GM18907 (cell line): Measurements from ENCODE around the gene NEMF.
"Not testable (repeated sequence)": the region's sequence is repeated elsewhere in the genome, so short reads cannot be mapped to it uniquely, and the experiment has no call there.

ENCODE experiments used
- ATAC-seq: cut with Tn5 transposase; IDR thresholded peaks from one replicate; pipeline ENCODE4 v1.9.1; 2021; ENCODE audit warnings: mild to moderate bottlenecking, moderate library complexity; ENCODE audit not compliant: unreplicated experiment

The NEMF gene

DNA sequence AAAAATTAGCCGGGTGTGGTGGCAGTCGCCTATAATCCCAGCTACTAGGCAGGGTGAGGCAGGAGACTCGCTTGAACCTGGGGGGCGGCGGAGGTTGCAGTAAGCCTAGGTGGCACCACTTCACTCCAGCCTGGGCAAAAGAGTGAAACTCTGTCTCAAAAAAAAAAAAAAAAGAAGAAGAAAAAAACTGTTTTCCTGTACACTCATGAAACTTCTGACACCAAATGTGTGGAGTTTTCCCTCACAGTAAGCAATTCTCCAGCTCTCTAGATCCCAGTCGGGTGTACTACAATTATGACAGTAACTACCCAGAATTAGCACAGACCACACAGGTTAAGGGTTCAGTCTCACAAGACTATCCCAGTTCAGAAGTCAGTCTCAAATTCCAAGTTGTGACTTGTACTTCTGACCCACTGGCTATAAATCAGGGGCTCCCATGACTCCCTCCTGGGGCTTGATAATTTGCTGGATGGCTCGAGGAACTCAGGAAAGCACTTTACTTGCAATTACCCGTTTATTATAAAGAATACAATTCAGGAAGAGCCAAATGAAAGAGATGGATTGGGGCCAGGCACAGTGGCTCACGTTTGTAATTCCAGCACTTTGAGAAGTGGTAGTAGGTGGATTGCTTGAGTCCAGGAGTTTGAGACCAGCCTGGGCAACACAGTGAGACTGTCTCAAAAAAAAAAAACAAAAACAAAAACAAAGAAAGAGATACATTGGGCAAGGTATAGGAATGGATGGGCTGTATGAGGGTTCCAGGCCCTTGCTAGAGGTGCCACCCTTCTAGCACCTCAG is 27.9 kb upstream of the NEMF start:
- ATAC-seq: no peak

DNA sequence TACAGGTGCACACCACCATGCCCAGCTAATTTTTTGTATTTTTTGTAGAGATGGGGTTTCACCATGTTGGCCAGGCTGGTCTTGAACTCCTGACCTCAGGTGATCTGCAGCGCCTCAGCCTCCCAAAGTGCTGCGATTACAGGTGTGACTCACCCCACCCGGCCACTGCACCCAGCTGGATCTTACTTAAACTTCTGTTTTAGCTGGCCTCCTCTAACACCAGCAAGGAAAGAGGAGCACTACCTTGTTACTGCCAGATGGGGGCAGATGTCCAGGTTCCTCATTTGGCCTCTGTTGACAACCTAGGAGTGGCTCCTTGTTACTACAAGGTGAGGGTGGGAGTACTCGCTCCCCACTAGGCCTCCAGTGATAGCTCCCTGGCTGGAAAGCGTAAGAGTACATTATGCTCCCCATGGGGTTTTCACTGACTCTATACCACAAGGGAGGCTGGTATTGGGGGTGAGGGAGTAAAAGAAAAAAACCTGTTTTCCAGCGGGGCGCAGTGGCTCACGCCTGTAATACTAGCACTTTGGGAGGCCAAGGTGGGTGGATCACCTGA is 27.1 kb upstream of the NEMF start:
- ATAC-seq: peak; percentile 85

DNA sequence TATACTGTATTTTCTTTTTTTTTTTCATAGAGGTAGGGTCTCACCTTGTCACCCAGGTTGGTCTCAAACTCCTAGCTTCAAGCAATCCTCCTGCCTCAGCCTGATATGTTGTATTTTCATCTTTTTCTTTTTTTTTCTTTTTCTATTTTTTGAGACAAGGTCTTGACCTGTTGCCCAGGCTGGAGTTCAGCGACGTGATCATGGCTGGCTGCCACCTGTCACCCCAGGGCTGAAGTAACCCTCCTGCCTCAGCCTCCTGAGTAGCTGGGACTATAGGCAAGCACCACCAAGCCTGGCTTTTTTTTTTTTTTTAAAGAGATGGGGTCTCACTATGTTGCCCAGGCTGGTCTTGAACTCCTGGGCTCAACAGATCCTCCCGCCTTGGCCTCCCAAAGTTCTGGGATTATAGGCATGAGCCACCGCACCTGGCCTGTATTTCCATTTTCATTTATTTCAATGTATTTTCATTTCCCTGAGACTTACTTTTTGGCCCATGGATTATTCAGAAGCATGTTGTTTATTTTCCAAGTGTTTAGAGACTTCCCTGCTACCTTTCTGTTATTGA is 24.1 kb upstream of the NEMF start:
- ATAC-seq: no peak

- no peak for ATAC-seq
These were observed 23.1 kb upstream of the NEMF start for GRCh38 chr14:49875640-49876198.

- not testable (repeated sequence) for ATAC-seq
These were observed 21.0 kb upstream of the NEMF start for GRCh38 chr14:49873548-49873947.

DNA sequence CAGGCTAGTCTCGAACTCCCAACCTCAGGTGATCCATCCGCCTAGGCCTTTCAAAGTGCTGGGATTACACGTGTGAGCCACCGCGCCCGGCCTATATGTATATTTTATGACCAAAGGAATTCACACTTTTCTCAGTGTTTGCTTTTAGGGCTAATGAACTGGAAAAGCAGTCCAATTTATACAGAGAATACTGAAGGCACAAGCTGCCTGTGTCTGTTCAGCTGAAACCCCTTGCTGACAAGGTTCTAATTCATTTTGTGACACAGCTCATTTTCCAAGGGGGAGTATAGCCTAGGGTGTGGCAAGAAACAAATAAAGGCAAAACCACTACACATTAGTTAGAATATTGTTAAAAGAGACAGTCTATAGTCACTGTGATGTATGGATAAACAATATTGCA is 18.3 kb upstream of the NEMF start:
- ATAC-seq: no peak

GRCh38 chr14:49868720-49869114 is 16.1 kb upstream of the NEMF start:
- ATAC-seq: no peak

DNA sequence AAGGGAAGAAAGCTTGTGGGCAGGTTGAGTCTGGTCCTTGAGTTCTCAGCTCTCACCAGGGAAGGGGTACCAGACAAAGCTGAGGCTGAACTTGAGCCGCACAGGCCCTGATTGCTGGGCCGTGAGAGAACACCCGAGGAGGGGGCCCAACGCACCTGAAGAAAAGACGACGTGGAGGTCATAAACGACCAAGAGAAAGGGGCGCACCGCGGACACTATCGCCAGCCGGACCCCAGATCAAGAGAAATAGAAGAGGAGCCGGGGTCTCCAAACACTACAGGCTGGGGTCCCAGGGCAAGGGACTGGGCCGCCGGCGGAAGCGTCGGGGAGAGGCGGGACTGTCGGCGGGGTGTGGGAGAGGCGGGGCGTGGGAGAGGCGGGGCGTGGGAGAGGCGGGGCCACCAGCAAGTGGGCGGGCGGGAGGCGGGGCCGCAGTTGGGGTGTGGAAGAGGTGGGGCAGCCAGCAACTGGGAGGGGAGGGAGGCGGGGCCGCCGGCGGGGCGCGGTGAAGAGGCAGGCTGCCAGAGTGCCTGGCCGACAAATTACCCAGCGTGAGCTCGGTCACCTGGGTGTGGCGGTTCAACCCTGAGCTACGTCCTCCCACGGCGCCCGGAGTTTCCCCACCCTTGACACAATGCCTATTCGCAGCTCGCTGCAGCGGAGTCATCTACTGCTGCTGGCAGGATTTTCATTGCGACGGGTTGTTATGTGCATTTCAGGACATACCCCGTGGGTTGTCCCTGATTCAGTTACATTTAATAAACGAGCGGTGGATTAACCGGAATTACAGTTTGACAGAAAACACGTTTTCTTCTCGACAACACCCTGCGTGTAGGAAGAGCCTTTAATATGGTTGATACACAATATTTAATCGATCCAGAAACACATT is 15.5 kb upstream of the NEMF start:
- ATAC-seq: peak; percentile 82

- no peak for ATAC-seq
These were observed 12.9 kb upstream of the NEMF start for GRCh38 chr14:49865431-49865859.

GRCh38 chr14:49863487-49864281 is 11.1 kb upstream of the NEMF start:
- ATAC-seq: no peak

DNA sequence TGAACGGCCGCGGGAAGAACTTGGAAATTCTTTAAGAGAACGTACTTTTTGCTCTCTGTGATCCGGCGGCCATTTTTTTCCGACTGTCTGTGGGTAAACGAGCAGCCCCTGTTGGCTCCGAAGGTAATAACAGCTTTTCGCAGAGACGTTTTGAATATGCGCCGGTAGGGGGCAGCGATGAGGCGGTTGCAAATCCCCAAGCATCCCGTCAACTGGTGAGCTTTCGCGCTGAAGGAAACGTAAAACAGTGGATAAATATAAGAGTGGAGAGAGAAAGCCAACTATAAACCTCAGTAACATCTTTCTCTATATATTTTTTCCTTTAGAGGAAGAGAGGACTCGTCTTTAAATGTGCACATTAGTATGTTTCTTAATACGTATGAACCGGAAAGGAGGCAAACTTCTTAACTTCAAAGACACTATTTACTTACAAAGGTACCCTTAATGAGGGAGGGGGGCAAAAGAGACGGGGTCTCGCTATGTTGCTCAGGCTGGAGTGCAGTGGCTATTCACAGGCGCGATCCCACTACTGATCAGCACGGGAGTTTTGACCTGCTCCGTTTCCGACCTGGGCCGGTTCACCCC is 9.6 kb upstream of the NEMF start:
- peak; percentile 34 for ATAC-seq

DNA sequence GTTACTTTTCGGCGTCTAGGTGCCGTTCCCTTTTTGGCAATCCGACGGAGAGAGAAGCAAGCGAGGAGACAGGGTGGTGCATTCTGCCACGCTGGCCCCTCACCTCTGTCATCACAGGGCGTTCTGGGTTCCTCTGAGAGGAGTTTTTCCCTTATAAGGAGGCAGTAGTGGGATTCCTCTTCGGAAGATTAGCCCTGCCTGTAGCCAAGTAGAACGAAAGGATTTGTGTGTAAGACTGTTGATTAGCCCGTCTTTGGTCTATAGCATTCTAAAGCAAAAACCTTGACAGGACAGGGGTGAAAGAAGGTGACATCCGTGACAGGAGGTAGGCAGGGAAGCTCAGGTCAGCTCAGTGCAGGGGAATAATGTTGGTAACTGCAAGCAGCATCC is 9.1 kb upstream of the NEMF start:
- ATAC-seq: peak; percentile 18

DNA sequence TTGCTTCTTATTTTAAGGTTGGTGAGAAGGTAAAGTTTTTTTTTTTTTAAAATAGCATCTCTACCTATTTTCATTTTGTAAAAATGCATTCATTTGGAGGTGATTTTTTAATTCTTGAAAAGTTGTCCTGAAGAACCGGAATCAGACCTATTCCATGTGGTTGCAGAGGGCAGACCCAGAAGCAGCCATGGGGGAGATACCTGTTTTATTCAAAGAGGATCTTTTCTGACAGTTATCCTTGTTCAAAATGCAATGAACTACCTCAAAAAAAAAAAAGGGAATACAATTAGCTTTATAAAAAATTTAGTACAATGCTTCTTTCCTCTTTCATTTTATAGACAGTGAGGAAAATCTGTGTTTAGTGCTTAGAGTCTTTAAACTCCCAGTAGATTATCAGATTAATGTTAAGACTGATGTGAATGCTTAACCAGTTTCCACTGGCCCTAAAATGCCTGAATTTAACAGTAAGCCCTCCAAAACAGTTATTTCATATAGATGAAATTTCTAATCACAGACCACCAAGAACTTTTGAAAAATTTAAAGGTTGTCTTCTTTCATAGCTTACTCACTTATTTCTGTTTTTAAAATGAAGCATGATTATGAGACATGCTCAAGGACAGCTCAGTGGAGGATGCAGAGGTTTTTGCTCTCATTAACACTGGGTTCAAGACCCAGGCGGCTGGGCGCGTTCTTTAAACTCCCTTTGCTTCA is 8.6 kb upstream of the NEMF start:
- ATAC-seq: no peak

GRCh38 chr14:49858383-49858782 is 5.8 kb upstream of the NEMF start:
- ATAC-seq: no peak

GRCh38 chr14:49857427-49858003 is 4.9 kb upstream of the NEMF start:
- no peak for ATAC-seq

GRCh38 chr14:49853572-49854375 is 1.2 kb upstream of the NEMF start:
- peak; percentile 45 for ATAC-seq

GRCh38 chr14:49853158-49853477 is 530 bp upstream of the NEMF start:
- peak; percentile 16 for ATAC-seq

DNA sequence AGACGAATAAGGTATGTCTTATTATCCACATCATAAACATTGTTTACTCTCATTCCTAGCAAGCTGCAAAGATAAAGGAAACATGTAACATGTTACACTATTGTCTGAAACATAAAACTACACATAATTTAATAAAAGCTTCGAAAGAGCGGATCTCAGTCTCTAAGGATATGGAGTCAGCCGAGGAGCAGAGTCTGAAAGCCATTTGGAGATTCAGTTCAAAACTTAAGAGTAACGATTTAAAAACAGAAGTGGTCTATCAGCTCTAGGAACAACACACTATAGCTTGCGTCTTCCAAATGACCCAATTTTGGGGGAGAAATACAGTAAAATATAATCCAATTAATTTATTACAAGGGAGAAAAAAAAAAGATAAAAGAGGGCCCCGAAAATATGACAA is 775 bp downstream of the NEMF start:
- no peak for ATAC-seq
